GM21737 (cell line): Measurements from ENCODE around the gene GBP2.

ENCODE experiments used
- ATAC-seq: cut with Tn5 transposase; IDR thresholded peaks from one replicate; pipeline ENCODE4 v1.9.1; 2021; ENCODE audit warnings: mild to moderate bottlenecking, moderate library complexity; ENCODE audit not compliant: unreplicated experiment

The GBP2 gene

DNA sequence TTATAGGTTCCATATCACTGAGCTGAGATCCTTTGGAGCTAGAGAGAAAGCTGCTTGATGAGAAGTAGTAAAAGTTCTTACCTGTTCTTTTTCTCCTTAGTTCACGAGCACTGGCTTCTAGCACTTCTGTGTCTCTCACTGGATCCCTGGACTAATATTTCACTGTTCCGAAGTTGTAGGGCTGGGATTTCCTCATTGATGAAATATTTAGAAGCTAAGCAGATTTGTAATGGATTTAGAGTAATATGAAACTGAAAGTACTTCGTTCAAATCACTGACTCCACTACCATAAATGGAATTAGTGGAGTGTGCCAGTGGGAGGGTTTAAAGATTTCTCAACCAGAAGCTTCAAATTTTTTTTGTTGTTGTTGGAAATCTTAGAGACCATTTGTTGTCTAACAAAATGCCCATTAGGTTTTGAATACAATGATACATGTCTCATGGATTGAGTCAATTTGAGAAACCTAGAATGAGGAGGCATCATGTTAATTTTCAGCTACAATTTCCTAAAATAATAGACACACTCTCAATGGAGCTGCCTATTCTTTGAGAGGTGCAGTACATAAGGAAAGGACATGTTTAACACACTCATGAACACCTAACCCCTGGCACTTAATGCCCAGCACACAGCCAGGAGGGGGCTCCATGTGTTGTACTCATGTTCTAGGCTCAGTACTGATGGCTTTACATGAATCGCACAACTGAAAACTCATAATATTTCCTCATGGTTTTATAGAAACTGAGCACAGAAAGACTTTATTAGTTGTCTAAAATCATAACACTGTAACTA lies 60.6 kb downstream of the GBP2 start, which contains the start of gene GBP1:
Gene GBP1 (minus strand): TSS at position 130 of the 790 bp plus-strand sequence. CDS start 1,974 bp downstream, outside the sequence.
- peak; percentile 63 for ATAC-seq

DNA sequence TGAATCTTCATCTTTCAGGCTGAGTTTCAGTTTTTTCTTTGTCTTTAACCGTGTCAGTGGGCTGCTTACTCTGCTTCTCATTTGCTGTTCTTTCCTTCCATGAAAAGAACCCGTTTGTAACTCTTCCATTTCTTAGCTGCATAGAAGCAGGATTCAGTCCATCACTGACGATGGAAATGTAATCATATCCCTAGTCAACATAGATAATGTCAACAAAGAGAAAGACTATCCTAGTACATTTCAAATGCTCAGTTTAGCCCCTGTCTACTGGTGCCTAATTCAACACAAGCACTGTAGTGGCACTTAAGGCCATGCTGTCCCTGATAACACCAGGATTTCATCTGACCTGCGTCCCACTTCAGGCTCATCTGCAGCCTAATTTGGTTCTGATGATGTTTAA lies 61.3 kb downstream of the GBP2 start:
- peak; percentile 45 for ATAC-seq

DNA sequence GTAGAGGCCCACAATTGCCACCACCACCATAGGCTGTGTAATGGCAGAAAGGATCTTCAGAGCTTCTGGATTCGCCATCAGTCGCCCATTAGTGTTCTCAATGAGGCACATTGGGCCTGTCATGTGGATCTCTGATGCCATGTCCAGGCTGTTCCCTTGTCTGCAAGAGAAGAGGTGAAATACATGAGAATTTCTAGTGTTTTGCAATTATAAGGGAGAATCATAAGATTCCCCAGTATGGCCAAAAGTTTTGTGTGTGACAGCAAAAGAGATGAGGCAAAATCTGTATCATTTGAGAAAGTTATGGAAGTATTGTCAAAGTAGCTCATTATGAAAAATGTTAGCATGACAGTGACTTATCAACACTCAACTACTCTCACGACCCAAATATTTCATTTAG lies 62.8 kb downstream of the GBP2 start:
- no peak for ATAC-seq

DNA sequence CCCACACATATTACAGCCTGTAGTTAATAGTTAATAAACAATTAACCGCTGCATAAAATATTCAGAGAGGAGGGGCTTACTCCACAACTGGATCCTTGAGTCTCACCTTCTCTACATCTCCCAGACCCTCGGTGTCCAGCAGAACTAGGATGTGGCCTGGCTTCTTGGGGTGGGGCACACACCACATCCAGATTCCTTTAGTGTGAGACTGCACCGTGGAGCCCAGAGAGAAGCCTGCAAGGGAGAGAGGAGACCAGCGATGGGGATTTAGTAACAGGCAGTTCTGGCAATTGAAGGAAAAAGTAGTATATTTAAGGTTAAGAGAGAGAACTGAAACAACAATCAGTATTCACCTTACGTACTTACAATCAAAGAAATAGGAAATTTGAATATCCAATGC lies 65.8 kb downstream of the GBP2 start:
- ATAC-seq, result no peak
